Fibroblast of skin of right quadriceps (primary cell): ENCODE results near the gene TRAM2.

Source experiments
- DNase-seq: peaks from one replicate; pipeline ENCODE4 v3.0.0-alpha.2; 2013

TRAM2 gene

DNA sequence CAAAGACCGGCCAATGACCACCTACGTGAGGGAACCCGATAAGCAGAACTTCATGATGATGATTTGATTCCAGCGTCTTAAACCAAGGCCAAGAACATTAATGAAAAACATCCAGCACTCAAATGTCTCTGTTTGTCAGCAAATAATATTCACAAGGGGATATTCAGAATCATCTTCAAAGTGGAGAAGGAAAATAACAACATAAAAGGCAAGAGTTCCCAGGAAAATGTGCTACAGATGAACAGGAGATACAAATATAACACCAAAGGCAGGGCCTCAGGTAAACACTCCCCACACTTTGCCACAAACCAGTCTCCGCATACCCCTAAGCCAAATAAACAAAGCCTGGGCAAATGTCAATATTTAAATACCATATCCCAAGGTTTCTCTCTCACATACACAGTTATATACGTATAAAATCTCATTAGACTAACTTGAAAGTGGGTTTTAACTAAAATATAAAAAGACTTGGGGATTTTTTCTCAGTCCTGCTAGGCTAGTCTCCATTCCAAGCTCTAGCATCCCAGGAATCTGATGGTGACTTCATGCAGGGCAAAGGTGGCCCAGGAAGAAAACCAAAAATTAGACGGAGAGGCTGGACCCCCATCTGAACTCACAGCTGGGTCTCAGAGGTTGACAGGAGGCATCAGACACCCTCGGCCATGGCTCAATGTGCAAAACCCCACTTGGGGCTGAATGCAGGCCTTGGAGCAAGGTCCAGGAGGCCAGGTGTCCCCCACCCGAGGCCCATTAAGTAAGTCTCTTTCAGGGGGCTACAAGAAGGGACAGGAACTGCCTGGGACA lies 32.1 kb downstream of the TRAM2 start:
- no peak for DNase-seq

DNA sequence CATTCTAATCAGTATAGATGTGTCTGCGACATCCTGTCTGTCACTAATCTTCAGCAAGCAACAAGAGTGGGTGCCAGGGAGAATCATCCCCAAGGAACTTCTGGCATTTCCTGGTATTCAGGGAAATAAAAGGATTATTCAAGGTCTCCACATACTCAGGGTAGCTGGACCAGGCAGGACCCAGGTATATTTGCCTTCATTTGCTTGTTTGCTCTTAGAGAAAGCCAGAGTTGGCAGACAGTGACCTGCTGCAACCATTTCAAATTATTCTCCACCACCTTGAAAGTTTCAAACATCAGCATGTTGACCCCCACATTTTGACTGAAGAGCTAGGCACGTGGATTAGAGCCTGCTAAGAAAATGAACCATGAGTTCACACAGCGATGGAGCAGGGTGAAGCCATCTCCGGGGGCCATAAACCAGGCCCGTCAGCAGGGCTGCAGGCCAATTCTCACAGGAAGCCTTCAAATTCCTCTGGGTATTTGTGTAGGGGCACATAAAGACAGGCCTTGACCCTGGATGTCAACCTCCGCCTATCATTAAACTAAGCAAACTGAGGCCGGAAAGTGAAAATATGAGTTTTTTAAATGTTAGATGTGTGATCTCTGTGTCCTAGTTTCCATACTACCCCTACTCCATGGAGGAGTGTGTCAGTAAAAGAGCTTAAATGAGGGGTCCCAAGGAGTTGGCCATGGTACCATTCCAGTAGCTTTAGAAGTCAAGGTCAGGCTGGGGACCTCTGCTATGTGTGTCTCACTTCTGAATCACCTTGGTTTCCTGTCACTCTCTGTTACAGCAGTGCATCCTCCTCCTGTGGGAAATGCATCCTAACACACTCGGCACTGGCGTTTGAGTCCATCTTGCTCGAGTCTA lies 32.9 kb downstream of the TRAM2 start:
- DNase-seq = peak; percentile 62

DNA sequence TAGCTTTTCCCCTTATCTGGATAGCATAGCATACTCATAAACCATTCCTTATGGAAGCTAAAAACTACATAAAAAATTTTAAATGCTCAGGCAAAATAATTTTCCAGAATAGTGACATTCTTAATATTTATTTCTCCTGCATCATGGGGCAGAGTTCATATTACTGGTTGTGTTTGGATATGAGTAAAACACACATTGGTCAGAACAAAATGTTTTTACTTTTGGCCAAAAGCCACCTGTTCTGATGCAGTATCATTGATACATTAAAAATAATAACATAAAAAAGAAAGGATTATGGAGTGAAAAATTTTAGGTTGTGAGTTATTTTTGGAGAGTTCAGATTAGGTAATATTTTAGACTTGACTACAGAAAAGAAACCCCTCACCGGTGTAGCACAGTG lies 33.6 kb downstream of the TRAM2 start:
- no peak for DNase-seq

DNA sequence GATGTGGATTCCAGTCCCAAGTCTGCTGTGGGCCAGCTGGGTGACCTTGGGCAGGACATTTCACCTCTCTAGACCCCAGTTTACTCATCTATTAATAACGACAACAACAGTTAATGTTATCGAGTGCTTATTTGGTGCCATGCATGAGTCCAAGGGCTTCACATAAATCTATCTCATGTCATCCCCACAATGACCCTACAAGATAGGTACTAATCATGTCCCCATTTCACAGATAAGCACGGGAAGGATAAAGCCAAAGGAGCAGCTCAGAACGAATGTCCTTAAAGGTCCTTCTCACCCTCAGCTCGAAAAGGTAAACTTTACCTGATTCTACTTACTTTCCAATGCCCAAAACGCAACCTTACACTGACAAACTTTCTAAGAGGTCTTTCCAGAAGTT lies 35.7 kb downstream of the TRAM2 start:
- no peak for DNase-seq

DNA sequence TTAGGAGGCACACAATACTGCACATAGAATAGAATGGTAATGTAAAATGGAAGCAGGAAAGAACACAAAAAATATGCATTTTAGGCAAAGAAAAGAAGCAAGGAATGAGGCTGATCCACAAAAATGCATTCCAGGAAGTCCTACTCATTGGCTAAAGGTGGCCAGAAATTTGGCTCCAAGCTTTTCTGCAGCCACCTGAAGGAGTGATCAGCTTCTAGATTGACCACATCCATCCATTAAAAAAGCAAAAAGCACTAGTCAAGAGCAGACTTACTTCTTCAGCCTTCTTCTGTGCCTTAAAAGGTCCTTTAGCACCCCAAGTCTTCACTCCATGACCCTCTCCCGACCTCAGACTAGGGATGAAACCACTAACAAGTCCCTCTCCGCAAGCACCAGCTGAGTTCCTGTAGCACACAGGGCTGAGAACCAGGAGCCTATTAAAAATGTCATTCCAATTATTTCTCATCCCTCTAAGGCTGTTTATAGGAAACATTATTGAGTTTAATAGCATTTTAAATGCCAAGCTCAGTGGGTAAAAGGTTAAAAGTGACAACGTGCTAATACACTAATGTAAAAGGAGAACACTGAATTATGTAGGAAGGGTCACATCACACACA lies 36.5 kb downstream of the TRAM2 start:
- peak; percentile 60 for DNase-seq

DNA sequence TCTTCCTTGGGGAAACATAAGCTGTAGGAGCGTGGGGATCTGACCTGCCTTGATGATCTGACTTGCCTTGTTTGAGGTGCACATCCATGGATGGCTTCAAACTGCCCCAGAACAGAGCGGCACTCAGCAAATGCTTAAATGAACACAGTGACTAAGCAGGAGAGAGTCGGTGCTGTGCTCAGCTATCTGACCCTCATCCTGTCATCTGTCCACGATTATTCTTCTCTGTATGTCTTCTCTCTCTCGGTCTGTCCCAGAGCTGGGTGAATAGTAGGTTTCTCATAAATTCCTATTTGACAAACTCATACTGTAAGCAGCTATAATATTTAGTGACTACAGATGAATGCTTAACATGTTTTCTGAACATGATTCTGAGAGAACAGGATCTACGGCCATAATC lies 37.3 kb downstream of the TRAM2 start:
- DNase-seq = peak; percentile 86

DNA sequence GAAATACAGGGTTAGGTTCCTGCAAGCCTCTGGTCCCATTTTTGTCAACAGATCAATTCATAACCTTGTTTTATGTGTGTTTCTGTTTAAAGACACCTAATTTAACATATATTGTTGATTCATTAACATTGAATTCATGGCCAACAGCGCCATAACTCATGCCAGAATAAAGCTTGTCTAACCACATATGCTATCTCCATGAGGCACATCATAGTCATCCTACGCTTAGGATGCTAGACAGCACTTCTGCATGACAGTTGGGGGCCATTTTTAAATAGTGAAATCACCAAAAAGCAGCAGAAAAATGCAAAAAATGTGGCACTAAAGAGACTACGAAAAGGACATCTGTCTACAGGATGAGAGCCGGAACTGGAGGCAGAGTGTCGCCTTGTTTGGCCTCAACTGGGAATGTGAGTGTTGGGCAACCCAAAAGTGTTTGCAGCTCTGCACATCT lies 37.9 kb downstream of the TRAM2 start:
- DNase-seq = peak; percentile 97

DNA sequence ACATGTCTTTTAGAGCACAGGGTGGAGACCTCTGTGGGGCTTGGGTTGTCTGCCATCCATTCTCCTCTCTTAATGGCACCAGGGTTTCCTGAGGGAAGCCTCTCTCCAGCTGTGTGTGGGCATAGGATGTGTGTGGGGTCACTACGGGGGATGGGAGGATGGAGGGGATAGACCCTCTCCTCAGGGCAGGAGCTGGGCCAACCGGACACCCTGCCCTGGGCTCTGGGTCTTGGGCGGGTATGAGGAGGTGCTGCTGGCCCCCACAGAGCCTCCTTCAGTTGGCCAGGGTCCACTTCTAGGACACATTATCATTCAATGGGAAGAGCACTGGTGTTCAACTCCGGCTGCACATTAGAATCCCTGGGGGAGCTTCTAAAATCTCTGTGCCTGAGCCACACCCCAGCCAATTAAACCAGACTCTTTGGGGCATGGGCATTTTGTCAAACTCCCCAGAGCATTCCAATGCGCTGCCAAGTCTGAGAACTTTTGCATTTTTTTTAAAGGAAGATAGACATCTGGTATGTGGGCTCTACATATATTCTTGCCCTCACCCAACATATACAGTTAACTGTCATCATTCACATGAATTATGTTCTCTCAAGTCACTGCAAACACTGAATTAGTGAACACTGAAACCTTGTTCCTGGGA lies 38.5 kb downstream of the TRAM2 start:
- DNase-seq = no peak

DNA sequence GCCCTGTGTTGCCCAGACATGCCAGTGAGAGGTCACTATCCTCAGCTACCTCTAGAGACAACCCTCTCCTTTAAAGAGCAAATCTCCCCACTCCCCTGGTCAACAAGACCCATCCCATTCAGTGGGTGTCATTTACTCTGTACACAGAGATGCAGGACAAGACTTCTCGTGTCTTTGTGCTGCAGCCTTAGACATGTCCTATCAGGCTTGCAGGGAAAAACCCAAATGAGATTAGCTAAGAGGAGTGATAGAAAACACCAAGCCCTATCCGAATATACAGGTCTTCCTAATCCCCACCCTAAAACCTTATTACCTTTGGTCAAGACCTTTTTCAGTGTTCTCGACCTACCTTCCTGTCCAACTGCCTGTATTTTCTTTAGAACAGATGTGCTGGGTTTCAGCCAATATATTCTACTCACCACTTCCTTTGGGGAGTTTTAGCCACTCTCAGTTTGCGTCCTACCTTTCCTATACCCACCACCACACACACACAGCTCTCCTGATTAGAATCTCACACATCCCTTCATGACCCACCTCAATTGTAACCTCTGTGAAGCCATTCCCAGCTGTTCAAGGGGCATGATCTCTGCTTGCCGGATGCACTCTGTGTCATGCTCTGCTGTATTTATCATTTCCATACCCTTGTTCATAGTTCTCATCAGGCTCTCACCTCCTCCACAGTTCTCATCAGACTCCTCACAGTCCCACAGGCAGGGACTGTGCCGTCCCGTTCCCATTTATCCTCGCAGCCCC lies 39.7 kb downstream of the TRAM2 start:
- no peak for DNase-seq

DNA sequence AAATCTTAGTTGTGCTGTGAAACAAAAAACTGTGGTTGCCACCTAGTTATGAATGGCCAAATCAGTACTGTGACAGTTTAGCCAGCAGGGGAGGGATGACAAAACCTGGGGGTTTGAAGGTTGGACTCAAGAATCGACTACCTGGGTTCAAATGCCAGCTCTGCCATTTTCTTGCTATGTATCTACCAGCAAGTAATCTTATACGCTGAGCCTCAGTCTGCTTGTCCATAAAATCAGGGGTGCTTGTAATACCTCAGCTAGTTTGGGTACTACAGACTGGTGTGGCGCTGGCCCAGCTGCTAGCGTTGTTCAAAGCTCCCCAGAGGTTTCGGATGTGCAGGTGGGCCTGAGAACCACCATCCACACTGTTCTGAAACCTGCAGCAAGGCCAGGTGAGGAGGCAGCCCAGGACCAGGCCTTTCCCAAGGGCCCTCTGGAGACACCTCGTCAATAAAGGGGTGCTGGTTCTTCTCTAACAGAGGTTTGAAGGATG lies 40.4 kb downstream of the TRAM2 start:
- DNase-seq = no peak

DNA sequence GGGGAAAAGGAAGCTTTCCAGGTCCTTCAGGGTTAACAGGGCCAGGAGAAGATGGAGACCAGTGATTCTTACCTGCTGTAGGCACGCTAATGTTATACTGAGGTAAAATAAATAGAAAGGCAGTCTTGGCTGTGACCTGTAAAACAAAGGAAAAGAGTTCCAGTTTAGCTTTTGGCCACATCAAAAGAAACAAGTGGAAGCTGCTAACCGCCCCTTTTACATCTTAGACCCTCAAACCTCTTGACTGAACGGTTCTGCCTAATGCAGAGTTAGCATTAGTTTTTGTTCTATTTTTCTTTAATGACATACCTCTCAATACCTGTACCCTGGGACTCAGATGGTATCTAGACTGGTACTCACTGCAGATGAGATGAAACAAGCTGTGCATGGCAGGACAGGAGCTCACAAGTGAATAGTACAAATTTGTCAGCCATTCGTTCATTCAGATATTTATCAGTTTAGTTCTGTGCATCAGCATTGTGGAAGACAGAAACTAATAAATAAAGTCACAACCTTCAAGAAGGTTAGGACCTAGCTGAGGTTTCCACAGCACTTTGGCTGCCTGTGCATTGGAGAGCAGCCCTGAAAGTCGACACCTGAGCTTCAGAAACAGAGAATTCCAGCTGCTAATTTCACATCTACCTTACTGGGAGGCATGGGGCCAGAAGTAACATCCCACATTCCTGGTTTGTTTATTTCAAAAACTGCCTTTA lies 41.0 kb downstream of the TRAM2 start:
- no peak for DNase-seq

DNA sequence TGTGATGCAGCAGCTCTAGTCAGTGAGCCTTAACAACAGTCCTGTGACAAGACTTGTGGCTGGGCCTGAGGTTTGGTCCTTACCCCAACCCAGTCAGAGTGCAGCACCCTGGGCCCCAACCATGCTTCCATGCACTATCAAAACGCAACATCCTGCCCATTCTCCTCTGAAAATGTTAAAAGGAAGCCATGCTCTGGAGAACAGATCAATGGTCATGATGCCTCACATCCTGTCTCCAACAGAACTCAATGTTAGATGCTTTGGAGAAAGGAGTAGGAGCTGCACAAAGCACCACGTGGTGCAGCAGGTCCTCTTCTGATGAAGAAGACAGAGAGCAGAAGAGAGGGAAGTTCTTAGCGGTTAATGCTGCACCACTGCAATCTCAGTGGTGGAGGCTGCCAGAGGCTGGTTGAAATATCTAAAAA lies 41.9 kb downstream of the TRAM2 start:
- no peak for DNase-seq

DNA sequence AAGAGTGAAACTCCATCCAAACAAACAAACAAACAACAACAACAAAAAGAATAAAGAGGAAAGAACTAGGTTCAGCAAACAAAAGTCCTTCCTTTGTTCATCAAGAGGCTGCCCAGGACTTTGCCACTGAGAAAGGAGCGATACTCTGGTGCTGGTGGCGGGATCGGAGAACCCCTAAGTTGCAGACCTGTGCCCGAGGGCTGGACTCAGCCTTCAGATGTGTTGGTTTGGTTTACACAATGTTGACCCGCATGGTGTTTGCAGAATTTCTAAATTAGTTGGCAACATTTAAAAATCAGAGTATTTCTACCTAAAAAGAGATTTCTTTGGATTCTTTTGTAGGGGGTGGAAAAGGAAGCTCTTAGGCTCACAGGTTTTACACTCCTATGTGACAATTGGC lies 42.5 kb downstream of the TRAM2 start:
- no peak for DNase-seq

DNA sequence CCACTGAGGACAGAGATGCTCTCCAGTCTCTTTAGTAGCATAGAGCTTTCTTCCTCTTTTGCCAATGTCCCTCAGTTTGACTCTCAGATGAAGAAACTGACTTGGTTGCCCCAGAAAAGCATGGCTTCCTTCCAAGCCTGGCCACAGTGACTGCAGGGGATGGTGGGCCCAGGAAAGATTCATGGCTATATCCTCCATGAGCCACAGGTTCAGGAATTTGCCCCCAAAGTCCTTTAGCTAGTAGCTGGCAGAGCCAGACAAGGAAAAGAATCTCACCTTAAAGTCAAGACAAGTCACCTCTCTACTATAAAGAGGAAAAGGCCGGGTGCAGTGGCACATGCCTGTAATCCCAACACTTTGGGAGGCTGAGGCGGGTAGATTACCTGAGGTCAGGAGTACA lies 43.4 kb downstream of the TRAM2 start:
- no peak for DNase-seq

DNA sequence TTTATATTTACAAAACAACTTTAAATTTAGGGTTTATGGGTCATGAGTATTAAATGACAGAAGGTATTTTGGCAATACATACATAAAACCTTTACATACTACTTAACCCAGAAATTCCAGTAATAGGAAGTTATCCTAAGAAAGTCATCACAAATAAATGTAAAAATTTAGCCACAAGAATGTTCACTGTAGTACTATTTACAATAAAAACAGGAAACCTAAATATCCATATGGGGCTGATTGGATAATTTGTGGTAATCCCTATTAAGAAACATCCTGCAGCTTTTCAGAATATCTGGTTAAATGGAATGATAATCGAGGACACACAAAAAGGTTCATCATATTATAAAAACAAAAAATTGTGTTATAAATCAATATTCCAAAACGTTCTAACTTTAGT lies 44.4 kb downstream of the TRAM2 start:
- DNase-seq = peak; percentile 81

DNA sequence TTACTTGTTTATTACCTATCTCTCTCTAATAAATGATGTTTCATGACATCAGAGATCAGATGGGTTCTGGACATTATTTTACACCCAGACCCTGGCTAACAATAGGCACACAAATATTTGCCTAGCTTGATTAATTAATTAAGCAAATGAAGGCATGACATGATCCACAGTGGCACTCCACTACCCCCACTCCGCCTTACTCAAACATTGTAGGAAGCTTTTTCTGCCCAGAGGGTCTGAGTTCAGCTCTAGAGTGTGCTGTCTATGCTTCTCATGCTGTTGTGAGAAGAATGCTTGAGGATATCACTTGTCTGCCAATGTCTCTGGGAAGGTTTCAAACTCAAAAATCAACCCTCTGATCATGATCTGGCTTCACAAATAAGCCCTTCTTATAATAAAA lies 45.0 kb downstream of the TRAM2 start:
- DNase-seq = no peak

DNA sequence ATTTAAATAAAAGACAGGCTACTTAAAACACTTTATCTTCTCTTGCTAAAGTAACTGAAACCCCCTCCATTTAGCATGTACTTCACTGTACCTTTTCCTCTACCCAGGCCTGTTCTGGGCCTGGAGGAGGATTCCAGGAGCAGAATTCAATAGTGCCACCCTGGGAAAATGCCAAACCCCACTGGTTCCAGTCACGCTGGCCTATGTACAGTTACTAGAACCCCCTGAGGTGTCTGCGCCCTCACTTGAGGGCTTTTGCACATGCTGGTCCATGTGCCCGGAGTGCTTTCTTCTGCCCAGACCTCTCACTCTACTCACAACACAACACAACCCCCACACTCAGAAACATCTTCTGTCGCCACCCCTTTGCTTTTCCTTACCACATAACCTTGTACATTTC lies 45.5 kb downstream of the TRAM2 start:
- DNase-seq = no peak

DNA sequence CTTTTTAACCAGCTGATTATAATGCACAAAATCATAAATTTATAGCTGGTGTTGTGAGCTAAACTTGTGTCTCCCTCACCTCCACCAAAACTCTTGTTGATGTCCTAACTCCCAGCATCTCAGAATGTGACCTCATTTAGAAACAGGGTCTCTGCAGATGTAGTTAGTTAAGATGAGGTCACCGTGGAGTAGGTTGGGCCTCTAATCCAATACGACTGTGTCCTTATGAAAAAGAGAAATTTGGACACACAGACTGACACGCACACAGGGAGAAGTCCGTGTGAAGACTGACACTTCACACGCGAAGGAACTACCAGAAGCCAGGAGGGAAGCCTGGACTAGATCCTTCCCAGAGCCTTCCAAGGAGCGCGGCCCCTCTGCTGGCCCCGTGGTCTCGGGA lies 46.5 kb downstream of the TRAM2 start:
- no peak for DNase-seq

DNA sequence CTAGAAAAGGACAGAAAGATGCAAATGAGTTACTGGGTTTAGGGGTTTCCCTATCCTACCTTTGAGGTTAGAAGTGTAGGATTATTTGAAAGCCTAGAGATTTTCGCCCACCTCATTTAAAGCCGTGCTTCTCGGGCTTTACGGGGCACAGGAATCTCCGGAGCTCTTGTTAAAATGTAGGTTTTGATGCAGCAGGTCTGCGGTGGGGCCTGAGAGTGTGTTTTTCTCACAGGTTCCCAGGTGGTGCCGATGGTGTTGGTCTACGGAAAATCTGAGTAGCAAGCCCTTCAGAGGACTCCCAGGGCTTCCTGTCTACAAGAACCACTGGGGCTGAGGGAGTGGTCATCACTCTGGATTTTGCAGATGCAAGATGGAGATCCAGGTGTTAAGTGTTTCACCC lies 47.5 kb downstream of the TRAM2 start:
- no peak for DNase-seq

DNA sequence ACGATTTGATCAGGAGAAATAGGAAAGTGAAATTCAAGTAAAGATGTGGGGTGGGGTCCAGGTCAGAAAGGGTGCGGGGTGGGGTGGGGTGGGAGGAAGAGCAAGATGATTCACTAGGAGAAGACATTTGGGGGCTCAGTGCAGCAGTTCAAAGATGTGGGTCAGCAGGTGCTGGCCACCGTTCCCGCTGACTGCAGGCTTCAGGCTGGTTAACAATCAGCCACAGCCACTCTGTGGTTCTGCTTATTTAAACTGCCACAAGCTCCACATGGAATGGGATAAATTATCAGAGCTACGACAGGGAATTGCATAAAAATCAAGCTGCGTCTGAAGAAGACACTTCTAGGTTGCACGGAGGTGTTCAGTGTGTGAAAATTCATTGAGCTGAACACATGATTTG lies 49.4 kb downstream of the TRAM2 start:
- DNase-seq = no peak

DNA sequence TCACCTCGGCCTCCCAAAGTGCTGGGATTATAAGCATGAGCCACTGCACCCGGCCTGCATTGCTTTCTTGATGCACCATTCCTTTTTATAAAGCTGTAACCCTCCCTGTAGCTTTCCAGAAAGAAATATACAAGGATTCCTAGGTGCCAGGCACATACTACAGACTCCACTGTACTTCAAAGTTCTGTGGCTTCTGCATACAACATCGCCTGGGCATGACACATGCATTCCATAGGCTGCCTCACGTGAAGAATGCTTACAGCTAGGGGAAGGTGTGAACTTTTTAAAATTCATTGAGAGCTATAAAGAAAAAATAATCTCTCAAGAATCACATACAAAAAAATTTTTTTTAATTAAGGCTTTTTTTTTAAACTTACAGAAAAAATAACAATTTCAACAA lies 50.2 kb downstream of the TRAM2 start:
- peak; percentile 73 for DNase-seq

DNA sequence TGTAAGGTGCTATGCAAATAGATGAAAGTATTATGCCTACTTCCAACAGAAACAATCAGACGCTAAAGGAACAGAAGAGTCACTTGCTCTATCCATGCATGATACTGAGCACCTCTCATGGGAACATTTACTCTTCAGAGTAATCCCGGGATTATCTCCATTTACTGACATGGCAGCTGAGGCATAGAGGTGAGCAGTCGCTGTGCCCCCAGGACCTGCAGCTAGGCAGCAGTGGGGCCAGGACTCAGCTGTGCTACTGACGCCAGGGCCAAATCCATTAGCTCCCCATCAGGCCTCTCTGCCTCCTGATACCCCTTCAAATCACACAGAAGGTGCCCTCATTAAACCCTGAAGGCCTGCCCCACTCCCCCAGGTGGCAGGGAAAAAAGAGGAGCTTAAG lies 51.9 kb downstream of the TRAM2 start:
- DNase-seq = no peak
